SU-DHL-6 (cell line): ENCODE results near the gene XYLT1.

Experiments
- EZH2phosphoT487 ChIP-seq: fragments of 200-600 bp; sonication (generic), shearing (Covaris generic); conservative IDR thresholded peaks from 2 replicates; pipeline ENCODE4 v1.6.1; 2018; ENCODE audit warnings: mild to moderate bottlenecking, antibody characterized with exemption, low read length, moderate library complexity, mixed read lengths
- TF ChIP-seq, protein P1 (sequence below): fragments of 200-600 bp; sonication (generic); IDR thresholded peaks from one replicate; pipeline ENCODE4 v1.5.1; 2017; ENCODE audit warnings: antibody characterized with exemption, mild to moderate bottlenecking, low read length, moderate library complexity; ENCODE audit not compliant: insufficient read depth, poor library complexity, severe bottlenecking

DNA sequence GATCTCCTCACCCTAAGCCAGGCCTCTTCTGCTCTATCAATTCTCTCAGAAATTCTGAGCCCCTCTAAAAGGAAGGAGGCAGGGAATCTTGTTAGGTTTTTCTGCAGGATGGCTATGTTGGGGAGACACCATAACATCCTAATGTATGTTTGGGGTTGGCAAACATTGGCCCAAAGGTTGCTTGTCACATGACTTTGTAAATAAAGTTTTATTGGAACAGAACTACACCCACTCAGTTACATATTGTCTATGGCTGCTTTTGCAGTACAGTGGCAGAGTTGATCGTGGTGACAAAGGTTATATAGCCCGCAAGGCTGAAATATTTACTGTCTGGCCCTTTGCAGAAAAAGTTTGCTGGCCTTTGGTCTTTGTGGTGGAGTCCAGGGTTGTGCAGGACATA is 409.4 kb downstream of the XYLT1 start:
- TF ChIP-seq, protein P1, sequence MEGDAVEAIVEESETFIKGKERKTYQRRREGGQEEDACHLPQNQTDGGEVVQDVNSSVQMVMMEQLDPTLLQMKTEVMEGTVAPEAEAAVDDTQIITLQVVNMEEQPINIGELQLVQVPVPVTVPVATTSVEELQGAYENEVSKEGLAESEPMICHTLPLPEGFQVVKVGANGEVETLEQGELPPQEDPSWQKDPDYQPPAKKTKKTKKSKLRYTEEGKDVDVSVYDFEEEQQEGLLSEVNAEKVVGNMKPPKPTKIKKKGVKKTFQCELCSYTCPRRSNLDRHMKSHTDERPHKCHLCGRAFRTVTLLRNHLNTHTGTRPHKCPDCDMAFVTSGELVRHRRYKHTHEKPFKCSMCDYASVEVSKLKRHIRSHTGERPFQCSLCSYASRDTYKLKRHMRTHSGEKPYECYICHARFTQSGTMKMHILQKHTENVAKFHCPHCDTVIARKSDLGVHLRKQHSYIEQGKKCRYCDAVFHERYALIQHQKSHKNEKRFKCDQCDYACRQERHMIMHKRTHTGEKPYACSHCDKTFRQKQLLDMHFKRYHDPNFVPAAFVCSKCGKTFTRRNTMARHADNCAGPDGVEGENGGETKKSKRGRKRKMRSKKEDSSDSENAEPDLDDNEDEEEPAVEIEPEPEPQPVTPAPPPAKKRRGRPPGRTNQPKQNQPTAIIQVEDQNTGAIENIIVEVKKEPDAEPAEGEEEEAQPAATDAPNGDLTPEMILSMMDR: no peak
- no peak for TF ChIP-seq EZH2phosphoT487
